Breast epithelium (tissue), 4 donors: ENCODE measurements around the gene MYO3B. TPM values are rescaled to one million over a fixed set of nuclear protein-coding genes. Genes with fewer than 3 reads are reported as not detected.

Experiments used
- DNase-seq, 2 donors: peaks; one replicate each; pipeline ENCODE4 v3.0.0-alpha.2; 2019; ENCODE audit warnings: low spot score in 2 of 2
- H3K27ac ChIP-seq, 2 donors: fragments of 200-600 bp; sonication (generic) in 1 of 2; one replicate each; pipeline ENCODE4 v1.5.1; 2016 to 2019; ENCODE audit warnings: mild to moderate bottlenecking in 1 of 2
- H3K27me3 ChIP-seq, 2 donors: fragments of 200-600 bp; sonication (generic) in 1 of 2; one replicate each; pipeline versions ENCODE4 v1.5.1 to v1.6.0; 2017 to 2019; ENCODE audit warnings: control low read depth in 1 of 2, mild to moderate bottlenecking in 1 of 2
- H3K36me3 ChIP-seq: fragments of 200-600 bp; one replicate; pipeline ENCODE4 v1.5.1; 2019
- H3K4me1 ChIP-seq, 2 donors: fragments of 200-600 bp; sonication (generic); one replicate each; pipeline ENCODE4 v1.5.1; 2016 to 2019; ENCODE audit warnings: control low read depth in 1 of 2
- H3K4me3 ChIP-seq, 3 donors: fragments of 200-600 bp; sonication (generic); 1 replicate in 2 of 3; 2 replicates in 1 of 3; pipeline ENCODE4 v1.5.1; 2016 to 2019; ENCODE audit warnings: mild to moderate bottlenecking in 3 of 3, moderate library complexity in 2 of 3
- H3K9me3 ChIP-seq, 2 donors: fragments of 200-600 bp; sonication (generic) in 1 of 2; one replicate each; pipeline ENCODE4 v1.5.1; 2016 to 2019; ENCODE audit warnings: control low read depth in 1 of 2
- POLR2A ChIP-seq: fragments of 450-650 bp; IDR thresholded peaks from one replicate; pipeline ENCODE4 v1.6.1; 2016; ENCODE audit warnings: antibody characterized with exemption, mild to moderate bottlenecking, moderate library complexity
- POLR2AphosphoS5 ChIP-seq, 3 donors: sonication (generic); formaldehyde crosslinking; IDR thresholded peaks; one replicate each; pipeline ENCODE4 v1.6.1; 2017; ENCODE audit warnings: antibody characterized with exemption in 3 of 3
- intact Hi-C: fragments of 100-400 bp; cut with DNase I; formaldehyde crosslinking; loops from one replicate; pipeline ENCODE4 v1.15.1; 2023; ENCODE audit warnings: low total_unique reads
- total RNA-seq, 3 donors: library from RNA; depleted of rRNA; stranded (reverse); fragments of >200 nt; gene quantifications; one replicate each; pipeline ENCODE4 v1.1.0, GENCODE V29; 2016
- TF ChIP-seq, protein P1 (sequence below), 3 donors: fragments of 450-650 bp; IDR thresholded peaks; one replicate each; pipeline ENCODE4 v1.5.1; 2016 to 2017; ENCODE audit warnings: antibody characterized with exemption in 3 of 3, mild to moderate bottlenecking in 3 of 3, moderate library complexity in 3 of 3

The MYO3B gene
- total RNA-seq, 3 donors from 2014 or later, result 0.15 to 0.98 (median 0.16) TPM

GRCh38 chr2:170436077-170436943 lies 258.4 kb downstream of the MYO3B start:
- Histone ChIP-seq H3K36me3 (no peaks in the 10 kb centered on the region), H3K4me1 (no peaks in the 10 kb centered on the region), H3K27ac (no peak overlapping the region), H3K27me3 (no peaks in the 10 kb centered on the region), H3K4me3 (no peak overlapping the region), H3K9me3 (no peaks in the 10 kb centered on the region)
- intact Hi-C loops, result no loop called here
- DNase-seq, result no peak
- no peak for TF ChIP-seq POLR2A
- no peak for TF ChIP-seq POLR2AphosphoS5 (IDR thresholded peaks at IDR 0.05)
- TF ChIP-seq, protein P1, sequence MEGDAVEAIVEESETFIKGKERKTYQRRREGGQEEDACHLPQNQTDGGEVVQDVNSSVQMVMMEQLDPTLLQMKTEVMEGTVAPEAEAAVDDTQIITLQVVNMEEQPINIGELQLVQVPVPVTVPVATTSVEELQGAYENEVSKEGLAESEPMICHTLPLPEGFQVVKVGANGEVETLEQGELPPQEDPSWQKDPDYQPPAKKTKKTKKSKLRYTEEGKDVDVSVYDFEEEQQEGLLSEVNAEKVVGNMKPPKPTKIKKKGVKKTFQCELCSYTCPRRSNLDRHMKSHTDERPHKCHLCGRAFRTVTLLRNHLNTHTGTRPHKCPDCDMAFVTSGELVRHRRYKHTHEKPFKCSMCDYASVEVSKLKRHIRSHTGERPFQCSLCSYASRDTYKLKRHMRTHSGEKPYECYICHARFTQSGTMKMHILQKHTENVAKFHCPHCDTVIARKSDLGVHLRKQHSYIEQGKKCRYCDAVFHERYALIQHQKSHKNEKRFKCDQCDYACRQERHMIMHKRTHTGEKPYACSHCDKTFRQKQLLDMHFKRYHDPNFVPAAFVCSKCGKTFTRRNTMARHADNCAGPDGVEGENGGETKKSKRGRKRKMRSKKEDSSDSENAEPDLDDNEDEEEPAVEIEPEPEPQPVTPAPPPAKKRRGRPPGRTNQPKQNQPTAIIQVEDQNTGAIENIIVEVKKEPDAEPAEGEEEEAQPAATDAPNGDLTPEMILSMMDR (IDR thresholded peaks at IDR 0.05), result no peak

DNA sequence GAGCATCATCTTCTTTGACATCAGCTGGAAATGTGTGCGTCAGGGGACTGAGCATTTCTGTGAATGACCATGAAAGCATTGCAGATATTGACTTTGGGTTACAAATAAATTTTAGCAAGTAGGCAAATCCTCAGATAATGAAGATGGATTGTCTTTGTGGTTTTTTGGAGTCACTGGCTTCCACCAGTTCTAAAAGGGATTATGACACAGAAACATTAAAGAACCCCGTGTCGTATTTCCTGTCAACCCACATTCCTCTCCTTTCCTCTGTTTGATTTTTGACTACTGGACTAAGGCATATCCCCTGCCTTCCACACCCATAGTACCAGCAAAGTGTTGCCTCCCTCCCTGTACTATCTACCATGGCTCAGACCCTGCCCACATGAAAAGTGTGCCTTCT lies 268.1 kb downstream of the MYO3B start:
- DNase-seq, result no peak
- Histone ChIP-seq H3K36me3 (no peaks in the 10 kb centered on the region), H3K27me3 (no peaks in the 10 kb centered on the region), H3K4me3 (no peak overlapping the region), H3K9me3 (peaks cover 0 to 11% of the 10 kb centered on the region in 2 donors), H3K4me1 (no peaks in the 10 kb centered on the region), H3K27ac (no peak overlapping the region)
- TF ChIP-seq POLR2A (no peak), POLR2AphosphoS5 (IDR thresholded peaks at IDR 0.05) (no peak)
- TF ChIP-seq, protein P1 (IDR thresholded peaks at IDR 0.05), result no peak
- intact Hi-C loops, result no loop called here

GRCh38 chr2:170449034-170449433 lies 271.1 kb downstream of the MYO3B start:
- H3K4me3 ChIP-seq, result no peak overlapping the region
- no peaks in the 10 kb centered on the region for H3K36me3 ChIP-seq
- intact Hi-C loops, result no loop called here
- no peak for DNase-seq
- no peaks in the 10 kb centered on the region for H3K27me3 ChIP-seq
- TF ChIP-seq POLR2A (no peak), POLR2AphosphoS5 (IDR thresholded peaks at IDR 0.05) (no peak)
- TF ChIP-seq, protein P1 (IDR thresholded peaks at IDR 0.05), result no peak
- peaks cover 0 to 11% of the 10 kb centered on the region in 2 donors for H3K9me3 ChIP-seq
- H3K27ac ChIP-seq, result no peak overlapping the region
- H3K4me1 ChIP-seq, result no peaks in the 10 kb centered on the region

- H3K27ac ChIP-seq, result no peak overlapping the region
- intact Hi-C loops, result no loop called here
- no peaks in the 10 kb centered on the region for H3K4me1 ChIP-seq
- no peak for DNase-seq
- no peaks in the 10 kb centered on the region for H3K27me3 ChIP-seq
- peaks cover 0 to 2% of the 10 kb centered on the region in 2 donors for H3K9me3 ChIP-seq
- H3K4me3 ChIP-seq, result no peak overlapping the region
- no peak for TF ChIP-seq POLR2AphosphoS5 (IDR thresholded peaks at IDR 0.05)
- TF ChIP-seq POLR2A, result no peak
- TF ChIP-seq, protein P1 (IDR thresholded peaks at IDR 0.05), result no peak
- no peaks in the 10 kb centered on the region for H3K36me3 ChIP-seq
These were observed 276.8 kb downstream of the MYO3B start for GRCh38 chr2:170454471-170455372.
